ENCODE data around the gene ARHGAP35.
"Not testable (repeated sequence)": the region's sequence is repeated elsewhere in the genome, so short reads cannot be mapped to it uniquely, and the experiment has no call there.

The ARHGAP35 gene

DNA sequence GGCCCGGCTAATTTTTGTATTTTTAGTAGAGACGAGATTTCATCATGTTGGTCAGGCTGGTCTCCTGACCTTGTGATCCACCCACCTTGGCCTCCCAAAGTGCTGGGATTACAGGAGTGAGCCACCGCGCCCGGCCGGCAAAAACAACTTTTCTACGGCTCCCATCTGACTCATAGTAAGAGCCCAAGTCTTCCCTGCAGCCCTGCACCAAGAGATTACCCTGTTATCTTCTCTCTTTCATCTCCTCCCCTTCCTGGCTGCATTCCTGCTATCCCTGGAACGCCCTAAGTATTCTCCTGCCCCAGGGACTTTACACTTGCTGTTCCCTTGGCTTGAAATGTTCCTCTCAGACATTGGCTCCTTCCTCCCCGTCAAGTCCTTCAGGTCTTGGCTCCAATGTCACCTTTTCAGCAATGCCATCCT is 16.7 kb upstream of the ARHGAP35 start:
- no peak for DNase-seq

DNA sequence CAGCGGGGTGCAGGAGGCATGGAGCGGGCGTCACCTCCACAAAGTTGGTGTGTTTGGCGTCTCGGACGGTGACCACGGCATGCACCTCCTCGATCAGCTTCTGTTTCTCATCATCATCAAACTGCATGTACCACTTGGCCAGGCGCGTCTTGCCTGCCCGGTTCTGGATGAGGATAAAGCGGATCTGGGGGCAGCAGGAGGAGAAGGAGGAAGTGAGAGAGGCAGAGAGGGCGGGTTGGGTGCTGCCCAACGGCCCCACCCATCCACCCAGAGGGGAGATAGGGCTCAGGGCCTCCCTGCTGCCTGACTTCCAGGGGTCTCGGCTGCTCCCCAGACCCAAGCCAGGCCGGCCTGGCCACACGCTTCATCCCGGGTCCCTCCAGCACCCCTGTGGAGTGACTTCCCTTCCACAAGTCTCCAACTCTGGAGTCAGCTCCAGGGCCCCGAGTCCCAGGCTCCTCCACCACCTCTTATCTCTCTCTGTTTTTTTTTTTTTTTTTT is 14.8 kb upstream of the ARHGAP35 start:
- DNase-seq = no peak

GRCh38 chr19:46847528-46847927 is 13.3 kb upstream of the ARHGAP35 start:
- DNase-seq = no peak

DNA sequence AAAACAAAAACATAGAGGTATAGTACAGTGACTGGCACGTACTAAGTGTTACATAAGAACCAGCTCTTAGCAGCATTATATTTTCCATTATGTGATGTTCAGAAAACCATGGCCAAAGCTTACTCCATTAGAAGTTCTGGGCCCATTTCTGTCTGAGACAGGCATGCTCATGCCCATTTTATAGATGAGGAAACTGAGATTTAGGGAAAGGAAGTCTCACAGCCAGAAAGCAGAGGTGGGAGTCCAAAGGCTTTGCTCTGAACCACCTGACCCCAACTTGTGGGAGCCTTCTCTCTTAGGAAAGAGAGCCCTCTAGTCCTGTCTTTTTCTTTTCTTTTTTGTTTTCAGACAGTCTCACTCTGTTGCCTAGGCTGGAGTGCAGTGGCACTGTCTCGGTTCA is 12.4 kb upstream of the ARHGAP35 start:
- DNase-seq = no peak

GRCh38 chr19:46849610-46850009 is 11.2 kb upstream of the ARHGAP35 start:
- no peak for DNase-seq

DNA sequence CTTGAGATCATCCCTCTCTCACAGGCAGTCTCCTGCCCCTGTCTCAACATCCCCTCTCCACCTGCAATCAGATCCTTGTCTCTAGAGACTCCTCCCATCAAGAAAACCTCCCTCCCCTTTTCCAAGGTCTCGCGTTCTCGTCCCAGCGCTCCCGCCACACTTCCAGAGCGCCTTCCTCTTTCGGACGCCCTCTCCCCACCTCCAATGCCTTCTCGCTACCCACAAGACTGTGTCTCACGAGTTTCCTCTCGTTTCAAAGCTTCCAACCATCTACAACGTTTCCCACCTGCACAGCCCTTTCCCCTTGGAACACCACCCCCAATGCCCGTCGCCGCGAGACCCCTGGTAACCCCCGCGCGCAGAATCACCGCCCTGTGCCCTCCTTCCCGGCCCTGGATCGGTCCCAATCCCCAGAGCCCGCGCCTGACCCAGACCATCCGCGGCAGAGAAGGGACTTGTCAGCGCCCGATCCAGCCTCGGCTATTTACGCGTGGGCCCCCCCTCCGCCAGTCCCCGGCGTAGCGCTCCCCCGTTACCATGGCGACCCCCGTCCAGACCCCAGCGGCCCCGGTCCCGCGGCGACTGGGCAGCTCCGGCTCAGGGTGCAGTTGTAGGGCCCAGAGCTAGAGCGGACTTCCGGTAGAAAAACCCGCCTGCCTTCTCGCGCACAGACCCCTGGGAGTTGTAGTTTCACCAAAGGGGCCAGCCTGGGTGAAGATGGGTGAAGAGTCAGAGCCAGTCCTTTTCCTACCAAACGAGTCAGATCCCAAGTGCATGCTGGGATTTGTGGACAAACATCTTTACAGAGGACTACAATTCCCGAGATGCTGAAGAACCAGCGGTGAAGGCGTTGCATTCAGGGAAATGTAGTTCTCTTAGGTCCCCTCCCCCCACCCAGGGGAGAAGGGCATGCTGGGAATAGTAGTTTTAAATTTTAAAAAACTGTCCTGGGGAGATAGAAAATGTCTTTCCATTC is 10.3 kb upstream of the ARHGAP35 start, which contains the start of gene AP2S1:
TSS of gene AP2S1 (minus strand) at position 619 of the 976 bp plus-strand sequence. CDS start at position 539, 80 bp downstream.
- peak; percentile 99 for DNase-seq

DNA sequence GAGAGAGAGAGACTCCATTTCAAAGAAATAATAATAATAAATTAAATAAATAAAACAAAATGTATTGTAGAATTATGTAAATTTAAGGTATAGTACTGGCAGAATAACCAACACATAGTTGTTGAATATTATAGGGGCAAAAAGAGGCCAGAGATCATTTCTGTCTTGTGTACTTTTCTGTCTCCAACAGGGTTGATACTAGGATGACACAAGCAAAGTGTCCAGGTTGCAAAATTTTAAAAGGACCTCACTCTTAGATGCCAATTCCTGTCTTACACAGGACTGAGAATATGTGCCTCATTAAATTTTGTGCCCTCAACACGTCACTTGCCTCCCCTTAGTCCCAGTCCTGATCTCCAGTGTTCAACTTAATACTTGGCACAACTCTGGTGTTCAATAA is 8.0 kb upstream of the ARHGAP35 start:
- no peak for DNase-seq

GRCh38 chr19:46854698-46855097 is 6.1 kb upstream of the ARHGAP35 start:
- not testable (repeated sequence) for DNase-seq

GRCh38 chr19:46856062-46857022 is 4.5 kb upstream of the ARHGAP35 start:
- peak; percentile 95 for DNase-seq

- DNase-seq = peak; percentile 49
Measured at GRCh38 chr19:46859637-46860124, 1.1 kb upstream of the ARHGAP35 start.

DNA sequence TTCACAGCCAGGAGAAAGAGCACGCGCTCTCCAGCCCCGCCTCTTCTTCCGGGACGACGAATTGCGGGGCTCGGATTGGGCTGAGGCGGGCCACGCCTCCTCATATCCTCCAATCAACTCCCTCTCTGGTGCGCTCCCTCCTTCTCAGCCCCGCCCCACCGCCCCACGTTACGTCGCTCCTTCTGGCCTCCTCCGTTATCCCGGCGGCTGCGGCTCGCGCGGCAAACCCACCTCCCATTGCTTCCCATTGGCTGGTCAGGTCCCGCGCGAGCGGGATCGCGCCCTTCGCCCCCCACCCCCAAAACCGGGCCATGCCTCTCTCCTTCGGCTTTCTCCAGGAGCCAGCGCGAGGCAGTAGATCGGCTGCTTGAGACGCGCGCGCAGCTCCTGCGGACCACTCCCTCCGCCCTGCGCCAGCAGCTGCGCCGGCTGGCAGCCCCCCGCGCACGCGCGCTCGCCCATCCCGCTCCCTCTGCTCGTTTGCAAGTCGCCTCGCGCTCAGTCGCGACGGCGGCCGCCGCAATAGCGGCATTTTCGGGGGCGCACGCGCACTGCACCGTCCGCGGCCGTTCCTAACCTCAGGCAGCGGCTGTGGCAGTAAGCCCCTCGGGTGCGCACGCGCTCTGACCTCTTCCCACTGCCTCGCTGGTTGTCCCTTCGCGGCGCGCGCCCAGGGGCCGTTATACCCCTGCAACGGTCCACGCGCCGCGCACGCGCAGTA is 512 bp upstream of the ARHGAP35 start:
- peak; percentile 97 for DNase-seq

DNA sequence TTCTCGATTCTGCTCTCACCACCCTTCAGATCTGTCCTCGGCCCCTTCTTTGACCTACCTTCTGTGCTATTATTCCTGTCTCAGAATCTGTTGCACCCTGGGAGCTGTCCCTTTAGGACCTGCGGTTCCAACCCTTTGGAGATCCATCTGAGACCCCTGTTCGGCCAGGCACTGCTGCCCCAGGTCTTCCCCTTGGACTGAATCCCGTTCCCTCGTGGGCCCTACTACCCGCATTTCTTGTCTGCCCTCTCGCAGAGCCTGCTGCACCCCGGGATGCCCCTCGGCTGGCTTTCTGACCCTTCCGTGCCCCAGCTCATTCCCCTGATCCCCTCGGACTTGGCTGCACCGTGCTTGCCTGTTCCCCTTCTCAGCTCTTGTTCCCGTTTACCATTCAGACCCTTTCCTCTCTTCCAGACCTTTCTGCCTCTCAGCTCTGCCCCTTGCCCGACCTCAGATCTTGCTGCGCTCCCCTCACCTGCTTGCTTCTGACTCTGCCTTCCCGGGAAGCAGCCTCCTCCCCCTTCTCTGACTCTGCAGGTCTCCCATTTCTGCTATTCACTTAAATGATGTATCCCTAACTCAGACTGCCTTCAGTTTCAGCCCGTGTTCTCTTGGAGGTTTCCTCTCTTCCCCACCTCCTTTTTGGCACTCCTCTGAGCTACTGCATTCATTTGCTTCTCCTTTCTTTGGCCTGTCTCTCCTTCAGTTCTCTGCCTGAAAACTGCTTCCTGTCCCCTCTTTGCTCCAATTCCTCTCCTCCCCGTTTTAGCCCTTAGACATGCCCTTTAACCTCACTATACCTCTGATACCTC is 1.1 kb downstream of the ARHGAP35 start:
- no peak for DNase-seq

GRCh38 chr19:46862503-46862834 is 1.7 kb downstream of the ARHGAP35 start:
- no peak for DNase-seq

- no peak for DNase-seq
Measured at GRCh38 chr19:46862974-46863632, 2.3 kb downstream of the ARHGAP35 start.

DNA sequence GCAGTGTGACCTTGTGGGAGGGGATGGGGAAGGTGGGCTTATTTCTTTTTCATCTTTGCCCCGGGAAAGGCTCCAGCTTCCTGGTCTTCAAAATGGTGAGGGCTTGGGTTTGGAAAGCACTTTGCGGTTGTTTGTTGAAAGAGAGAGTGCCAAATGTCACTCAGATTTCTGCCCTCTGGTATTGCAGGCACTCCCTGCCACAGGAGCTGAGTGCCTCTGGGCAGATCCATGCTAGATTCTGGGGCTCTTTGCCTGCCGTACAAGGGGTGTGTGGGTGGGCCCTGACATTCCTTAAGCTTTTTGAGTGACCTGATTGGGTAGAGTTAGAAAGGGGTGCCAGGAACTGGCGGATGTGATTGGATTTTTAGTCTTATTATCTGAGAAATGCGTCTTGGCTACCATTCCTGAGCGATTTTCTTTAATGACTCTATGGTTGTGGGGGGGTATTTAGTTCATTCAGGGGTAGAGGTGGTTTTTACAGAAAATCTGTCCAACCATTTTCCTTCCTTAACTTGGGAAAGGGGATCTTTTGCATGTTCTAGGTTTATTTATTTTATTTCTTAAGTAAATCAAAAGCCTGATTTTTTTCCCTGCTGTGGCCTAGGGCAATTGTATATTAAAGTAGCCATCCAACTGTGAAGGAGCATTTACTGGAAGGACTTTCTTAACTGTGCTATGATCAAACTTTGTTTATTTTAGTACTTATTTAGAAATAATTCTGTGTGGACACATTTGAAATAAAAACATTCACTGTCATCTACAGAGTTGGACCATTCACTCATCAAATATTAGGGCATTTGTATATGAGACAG is 3.2 kb downstream of the ARHGAP35 start:
- DNase-seq = no peak

GRCh38 chr19:46866407-46867136 is 5.8 kb downstream of the ARHGAP35 start:
- DNase-seq = no peak

DNA sequence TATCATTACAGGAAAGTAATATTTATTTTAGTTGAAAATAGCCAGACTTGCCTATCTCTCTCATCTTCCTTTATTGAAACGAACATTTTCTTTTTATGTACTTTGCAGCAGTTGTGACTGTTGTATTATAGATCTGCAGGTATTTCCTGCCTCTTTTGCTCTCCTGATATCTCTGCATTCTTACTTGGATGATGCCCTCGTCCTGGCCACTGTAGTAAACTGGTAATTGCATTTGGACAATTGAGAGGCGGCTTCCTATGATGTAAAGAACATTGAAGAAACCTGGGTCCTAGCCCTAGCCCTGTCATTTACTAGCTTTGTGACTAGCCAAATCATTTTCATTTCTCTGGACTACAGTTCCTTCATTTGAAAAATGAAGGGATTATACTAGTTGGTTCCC is 6.4 kb downstream of the ARHGAP35 start:
- no peak for DNase-seq

DNA sequence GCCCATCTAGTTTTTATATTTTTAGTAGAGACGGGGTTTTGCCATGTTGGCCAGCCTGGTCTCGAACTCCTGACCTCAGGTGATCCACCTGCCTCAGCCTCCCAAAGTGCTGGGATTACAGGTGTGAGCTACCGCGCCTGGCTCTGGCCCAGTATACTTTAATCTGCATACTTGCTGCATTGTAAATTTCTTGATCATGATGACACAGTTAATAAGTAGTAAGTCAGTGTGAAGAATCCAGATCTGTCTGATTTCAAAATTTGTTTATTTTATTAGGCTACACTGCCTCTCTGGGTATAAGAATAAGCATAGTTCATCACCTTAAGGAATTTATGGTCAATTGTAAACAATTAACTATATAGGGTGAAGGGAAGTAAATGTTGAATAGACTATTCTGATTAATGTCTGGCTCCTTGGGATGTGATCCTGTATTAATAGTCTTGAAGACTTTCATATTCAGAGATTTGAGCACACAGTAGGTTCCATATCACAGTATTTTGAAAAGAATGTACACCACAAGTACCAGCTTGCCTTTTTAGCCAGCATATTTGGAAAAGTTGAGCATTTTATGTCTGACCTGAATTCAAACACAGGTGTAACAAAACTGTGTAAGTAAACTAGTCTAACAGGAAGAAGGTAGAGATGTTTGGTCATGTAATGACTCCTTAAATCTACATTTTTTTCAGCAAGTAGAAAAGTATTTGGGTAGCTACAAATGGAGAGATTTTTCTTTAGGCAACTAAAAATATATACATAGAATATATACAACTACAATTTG is 7.4 kb downstream of the ARHGAP35 start:
- no peak for DNase-seq

Measured in amniotic stem cell (primary cell).